KOPT-K1 (cell line): ENCODE data around the gene MIGA1.
"Not testable (repeated sequence)": the region's sequence is repeated elsewhere in the genome, so short reads cannot be mapped to it uniquely, and the experiment has no call there.

ENCODE experiments used
- H3K27ac ChIP-seq: fragments of 200-600 bp; sonication (generic); 2 replicates; pipeline ENCODE4 v1.5.1; 2016; ENCODE audit warnings: antibody characterized with exemption, mild to moderate bottlenecking, low read depth, low read length; ENCODE audit not compliant: poor library complexity, severe bottlenecking
- H3K36me3 ChIP-seq: fragments of 200-600 bp; sonication (generic); 2 replicates; pipeline ENCODE4 v1.5.1; 2017; ENCODE audit warnings: antibody characterized with exemption, mild to moderate bottlenecking, low read length, moderate library complexity; ENCODE audit not compliant: insufficient read depth
- H3K9me3 ChIP-seq: fragments of 200-600 bp; sonication (generic); 2 replicates; pipeline ENCODE4 v1.5.1; 2017; ENCODE audit warnings: antibody characterized with exemption, low read length, mild to moderate bottlenecking; ENCODE audit not compliant: insufficient read depth, poor library complexity, severe bottlenecking

The MIGA1 gene

DNA sequence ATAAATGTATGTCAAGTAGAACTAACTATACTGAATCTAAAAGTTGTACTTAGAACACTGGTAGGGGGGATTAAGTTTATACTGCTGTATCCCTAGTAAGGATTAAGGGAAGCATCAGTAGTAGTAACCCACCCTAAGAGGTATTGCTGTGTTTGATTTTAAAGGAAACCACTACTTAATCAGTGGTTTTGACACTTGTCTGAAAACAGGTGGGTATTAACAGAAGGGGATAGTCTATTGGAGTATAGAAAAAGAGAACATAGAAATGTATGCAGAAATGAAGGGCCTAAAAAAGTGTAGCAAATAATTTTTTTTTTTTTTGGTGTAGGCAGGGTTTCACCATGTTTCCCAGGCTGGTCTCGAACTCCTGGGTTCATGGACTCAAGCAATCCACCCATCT, 2.2 kb downstream of the MIGA1 start:
- Histone ChIP-seq H3K36me3 (peaks cover 32% of the 10 kb centered on the region), H3K27ac (no peak overlapping the region), H3K9me3 (peaks cover 6% of the 10 kb centered on the region)

DNA sequence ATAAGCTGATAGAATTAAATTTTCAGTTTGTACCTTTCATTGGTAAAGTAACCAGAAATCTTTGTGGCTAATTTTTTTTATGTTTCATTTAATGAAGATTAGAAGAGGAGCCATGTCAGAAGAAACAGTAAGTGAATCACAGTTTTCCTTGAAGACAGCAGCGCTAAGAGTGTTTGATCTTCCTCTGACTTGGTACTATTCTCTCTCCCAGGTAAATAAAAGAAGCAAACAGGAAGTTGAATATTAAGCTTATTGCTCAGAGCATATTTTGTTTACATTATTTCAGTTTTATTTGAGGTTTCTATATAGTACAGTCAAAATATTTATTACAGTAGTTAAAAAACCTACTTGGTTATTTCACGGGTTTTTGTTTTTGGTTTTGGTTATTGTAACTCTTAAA, 3.7 kb downstream of the MIGA1 start:
- Histone ChIP-seq H3K36me3 (peaks cover 46% of the 10 kb centered on the region), H3K9me3 (peaks cover 6% of the 10 kb centered on the region), H3K27ac (no peak overlapping the region)

DNA sequence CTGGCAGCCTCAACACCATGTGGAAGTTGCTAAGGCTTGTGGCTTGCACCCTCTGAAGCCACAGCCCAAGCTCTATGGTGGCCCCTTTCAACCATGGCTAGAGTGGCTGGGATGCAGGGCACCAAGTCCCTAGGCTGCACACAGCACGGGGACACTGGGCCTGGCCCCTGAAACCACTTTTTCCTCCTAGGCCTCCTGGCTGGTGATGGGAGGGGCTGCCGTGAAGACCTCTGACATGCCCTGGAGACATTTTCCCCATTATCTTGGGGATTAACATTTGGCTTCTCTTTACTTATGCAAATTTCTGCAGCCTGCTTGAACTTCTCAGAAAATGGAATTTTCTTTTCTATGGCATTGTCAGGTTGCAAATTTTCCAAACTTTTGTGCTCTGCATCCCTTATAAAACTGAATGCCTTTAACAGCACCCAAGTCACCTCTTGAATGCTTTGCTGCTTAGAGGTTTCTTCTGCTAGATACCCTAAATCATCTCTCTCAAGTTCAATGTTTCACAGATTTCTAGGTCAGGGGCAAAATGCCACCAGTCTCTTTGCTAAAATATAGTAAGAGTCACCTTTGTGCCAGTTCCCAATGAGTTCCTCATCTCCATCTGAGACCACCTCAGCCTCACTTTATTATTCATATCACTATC, 6.8 kb downstream of the MIGA1 start:
- H3K36me3 ChIP-seq, result peaks cover 71% of the 10 kb centered on the region
- not testable (repeated sequence) for H3K9me3 ChIP-seq, H3K27ac ChIP-seq

DNA sequence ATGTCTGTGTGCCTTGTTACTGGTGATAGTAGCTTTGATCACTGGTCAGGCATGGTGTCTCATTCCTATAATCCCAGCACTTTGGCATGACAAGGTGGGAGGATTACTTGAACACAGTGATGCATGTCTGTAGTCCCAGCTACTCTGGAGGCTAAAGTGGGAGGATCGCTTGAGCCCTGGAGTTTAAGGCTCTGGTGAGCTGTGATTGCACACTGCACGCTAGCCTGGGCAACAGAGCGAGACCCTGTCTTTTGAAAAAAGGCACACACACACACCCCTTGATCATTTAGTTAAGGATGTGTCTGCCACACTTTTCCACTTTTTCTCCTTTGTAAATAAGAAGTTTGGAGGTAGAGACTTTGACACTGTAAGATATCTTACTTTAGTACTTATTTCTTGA, 15.1 kb downstream of the MIGA1 start:
- Histone ChIP-seq H3K9me3 (no peaks in the 10 kb centered on the region), H3K27ac (no peak overlapping the region), H3K36me3 (peaks cover 29% of the 10 kb centered on the region)

DNA sequence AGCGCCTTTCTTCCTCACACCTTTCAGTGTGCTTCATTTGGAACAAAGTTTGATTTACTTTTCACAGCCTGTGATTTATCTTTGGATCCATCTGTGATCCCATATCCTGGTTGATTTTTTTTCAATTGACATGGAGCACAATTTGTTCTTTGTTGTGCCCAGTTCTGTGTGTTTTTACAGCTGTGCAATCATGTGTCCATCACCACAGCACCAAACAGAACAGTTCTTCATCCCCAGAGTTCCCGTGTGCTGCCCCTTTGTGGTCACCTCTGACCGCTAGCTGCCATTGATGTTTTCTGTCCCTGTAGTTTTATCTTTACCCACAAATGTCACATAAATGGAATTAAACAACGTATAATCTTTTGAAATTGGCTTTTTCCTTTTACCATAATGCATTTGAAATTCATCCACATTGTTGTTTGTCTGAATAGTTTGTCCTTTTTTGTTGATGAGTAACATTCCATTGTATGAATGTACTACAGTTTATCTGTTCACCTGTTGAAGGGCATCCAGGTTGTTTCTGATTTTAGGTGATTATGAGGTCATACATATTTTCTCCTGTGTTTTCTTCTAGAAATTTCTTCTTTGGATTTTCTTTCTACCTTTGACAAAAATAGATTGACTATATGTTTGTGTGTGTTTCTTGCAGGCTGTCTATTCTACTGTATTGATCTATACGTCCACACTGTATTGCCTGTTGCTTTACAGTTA, 17.4 kb downstream of the MIGA1 start:
- no peaks in the 10 kb centered on the region for H3K9me3 ChIP-seq
- peaks cover 31% of the 10 kb centered on the region for H3K36me3 ChIP-seq
- no peak overlapping the region for H3K27ac ChIP-seq

DNA sequence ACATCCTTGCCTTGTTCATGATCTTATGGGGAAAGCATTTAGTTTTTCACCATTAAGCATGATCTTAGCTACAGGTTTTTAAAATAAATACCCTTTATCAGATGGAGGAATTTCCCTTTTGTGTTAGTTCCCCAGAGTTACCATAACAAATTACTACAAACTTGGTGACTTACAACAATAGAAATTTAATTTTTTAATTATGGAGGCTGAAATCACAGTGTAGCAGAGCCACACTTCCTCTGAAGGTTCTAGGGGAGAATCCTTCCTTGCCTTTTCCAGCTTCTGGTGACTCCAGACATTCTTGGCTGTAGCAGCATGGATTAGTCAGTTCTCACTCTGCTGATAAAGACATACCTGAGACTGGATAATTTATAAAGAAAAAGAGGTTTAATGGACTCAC, 18.5 kb downstream of the MIGA1 start:
- H3K9me3 ChIP-seq, result no peaks in the 10 kb centered on the region
- H3K36me3 ChIP-seq, result peaks cover 41% of the 10 kb centered on the region
- H3K27ac ChIP-seq, result no peak overlapping the region

DNA sequence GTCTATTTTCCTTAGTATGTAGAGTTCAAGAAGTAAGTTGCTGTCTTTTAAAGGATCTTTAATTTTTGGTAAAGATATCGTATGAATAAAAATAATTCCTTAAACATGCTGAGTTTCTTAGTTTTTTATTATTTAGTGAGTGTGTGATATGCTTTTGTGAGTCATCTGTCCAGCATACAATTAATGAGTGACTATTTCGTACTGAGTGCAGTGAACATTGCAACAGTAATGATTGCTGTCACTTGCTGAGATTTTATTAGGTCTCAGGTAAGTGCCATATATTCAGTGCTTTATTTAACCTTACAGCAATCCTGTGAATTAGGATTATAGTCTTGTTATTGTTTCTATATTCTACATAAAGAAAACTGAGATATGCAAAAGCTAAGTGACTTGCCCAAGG, 22.6 kb downstream of the MIGA1 start:
- H3K36me3 ChIP-seq, result peaks cover 56% of the 10 kb centered on the region
- H3K9me3 ChIP-seq, result no peaks in the 10 kb centered on the region
- H3K27ac ChIP-seq, result no peak overlapping the region

DNA sequence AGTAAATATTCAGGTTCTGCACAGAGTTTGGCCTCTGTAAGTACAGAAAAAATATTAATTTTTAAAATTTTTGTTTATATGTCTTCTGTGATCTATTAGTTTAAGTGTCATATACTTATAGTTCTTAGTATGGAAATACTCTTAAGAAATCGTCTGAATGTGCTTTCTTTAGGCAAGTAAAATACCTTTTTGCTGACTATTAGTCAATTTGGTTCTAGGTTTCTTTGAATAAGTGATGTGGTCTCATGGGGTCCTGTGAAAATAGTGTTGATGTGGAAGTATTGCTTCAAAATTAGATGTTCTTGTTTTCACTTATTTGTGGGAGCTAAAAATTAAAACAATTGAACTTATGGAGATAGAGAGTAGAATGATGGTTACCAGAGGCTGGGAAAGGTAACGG, 23.9 kb downstream of the MIGA1 start:
- Histone ChIP-seq H3K27ac (no peak overlapping the region), H3K9me3 (no peaks in the 10 kb centered on the region), H3K36me3 (peaks cover 62% of the 10 kb centered on the region)

DNA sequence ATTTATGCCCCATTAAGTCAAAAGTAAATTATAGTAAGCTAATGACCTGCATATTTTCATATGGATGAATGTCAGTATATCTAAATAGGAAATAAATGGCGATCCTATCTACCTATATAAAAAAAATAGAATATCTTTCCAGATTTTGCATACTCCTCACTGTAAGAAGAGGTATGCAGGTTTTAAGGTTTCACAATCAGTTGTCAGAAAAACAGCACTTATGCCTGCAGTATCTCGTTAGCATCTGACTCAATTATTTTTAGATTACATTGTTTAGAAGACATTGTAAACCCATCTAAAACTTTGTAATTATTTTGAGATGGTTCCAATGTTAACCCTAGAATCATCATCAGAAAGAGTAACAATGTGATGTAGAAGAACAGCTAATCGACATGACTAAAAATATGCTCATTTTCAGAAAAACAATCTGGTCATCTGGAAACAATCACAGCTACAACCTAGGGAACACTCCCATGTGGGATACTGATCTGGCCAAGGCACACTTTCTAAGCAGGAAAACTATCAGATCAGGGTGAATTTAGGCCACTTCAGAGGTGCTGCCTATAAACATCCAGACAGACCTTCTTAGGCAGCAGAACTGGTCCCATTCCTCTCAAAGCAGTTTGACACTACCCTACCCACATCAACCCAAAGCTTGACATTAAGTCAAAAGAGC, 30.5 kb downstream of the MIGA1 start:
- peaks cover 57% of the 10 kb centered on the region for H3K36me3 ChIP-seq

DNA sequence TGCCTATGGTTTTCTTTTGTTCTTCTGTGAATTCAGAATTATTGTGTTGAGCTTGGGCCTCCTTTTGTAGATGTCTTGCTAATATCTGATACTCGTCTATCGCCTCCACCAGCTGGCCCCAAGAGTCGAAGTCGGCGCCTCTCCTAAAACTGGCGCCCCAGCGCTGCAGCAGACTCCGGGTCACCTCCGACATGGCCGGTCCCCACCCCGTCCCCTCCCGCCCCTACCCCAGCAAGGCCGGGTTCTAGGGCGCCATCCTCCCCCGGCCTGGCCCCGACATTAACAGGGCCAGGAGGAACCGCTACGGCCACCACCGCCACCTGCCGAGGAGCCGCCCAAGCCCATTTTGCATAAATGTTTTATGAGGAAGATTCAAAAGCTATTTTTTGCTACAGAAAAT, 32.1 kb downstream of the MIGA1 start:
- not testable (repeated sequence) for H3K27ac ChIP-seq, H3K9me3 ChIP-seq
- H3K36me3 ChIP-seq, result peaks cover 60% of the 10 kb centered on the region

More for the DNA sequence above, 30.5 kb downstream of the MIGA1 start:
- not testable (repeated sequence) for H3K27ac ChIP-seq, H3K9me3 ChIP-seq

DNA sequence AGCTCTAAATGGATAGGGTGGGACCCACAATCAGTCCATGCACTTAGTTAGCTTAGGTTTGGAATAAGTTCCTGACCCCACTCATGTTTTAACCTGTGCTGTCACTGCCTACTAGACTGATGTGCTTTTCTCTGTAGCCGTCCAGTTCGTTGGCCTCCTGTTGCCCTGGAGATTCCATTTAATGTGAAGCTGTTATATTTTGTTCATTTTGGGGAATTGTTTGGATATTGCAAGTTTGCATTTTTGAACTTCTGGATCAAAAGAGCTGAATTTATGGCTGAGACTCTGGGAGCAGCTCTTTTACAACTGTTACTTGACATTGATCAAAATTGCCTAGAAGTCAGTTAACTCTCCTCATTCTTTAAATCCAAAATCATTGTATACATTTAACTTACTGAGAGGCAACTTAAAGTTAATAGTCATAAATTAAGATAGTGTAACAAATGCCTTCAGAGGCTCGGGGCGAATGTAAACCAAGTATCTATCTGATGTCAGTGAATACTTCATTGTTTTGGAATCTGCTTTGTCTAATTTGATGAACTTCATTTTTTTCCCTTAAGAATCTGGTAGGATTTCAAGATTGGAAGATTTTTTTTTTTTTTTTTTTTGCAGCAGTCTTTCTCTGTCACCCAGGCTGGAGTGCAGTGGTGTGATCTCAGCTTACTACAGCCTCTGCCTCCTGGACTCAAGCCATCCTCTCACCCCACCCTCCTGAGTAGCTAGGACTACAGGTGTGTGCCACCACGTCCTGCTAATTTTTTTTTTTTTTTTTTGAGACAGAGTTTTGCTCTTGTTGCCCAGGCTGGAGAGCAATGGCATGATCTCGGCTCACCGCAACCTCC, 38.1 kb downstream of the MIGA1 start:
- Histone ChIP-seq H3K27ac (no peak overlapping the region), H3K36me3 (peaks cover 89% of the 10 kb centered on the region), H3K9me3 (no peaks in the 10 kb centered on the region)

DNA sequence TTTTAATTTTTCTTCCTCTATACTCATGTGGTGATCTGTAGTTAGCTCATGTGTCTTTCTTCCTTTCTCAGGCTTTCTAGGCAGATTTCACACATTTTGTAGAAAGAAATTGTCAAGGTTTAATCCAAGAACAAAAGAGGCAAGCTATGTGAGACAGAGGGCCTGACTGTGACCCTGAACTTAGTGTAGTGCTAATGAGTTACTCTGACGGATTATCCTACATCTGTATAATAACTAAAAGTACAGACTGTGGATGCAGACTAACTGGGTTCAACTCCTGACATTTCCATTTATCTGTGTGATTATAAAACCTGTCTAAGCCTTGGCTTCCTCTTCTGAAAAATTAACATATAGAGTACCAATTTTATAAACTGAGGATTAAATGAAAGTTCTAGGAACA, 40.7 kb downstream of the MIGA1 start:
- H3K9me3 ChIP-seq, result no peaks in the 10 kb centered on the region
- H3K36me3 ChIP-seq, result peaks cover 91% of the 10 kb centered on the region
- H3K27ac ChIP-seq, result no peak overlapping the region

DNA sequence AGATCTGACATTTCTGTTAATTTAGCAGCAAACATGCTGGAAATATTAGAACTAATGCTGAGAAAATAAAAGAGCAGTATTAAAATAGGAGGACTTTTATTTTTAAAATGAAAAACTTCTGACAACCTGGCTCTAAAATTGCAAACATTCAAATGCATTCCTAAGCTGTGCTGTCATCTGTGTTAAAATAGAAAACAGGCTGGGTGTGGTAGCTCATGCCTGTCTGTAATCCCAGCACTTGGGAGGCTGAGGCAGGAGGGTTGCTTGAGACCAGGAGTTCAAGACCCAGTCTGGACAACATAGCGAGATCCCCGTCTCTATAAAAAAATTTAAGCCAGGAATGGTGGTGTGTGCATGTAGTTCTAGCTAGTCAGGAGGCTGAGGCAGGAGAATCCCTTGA, 44.6 kb downstream of the MIGA1 start:
- H3K36me3 ChIP-seq, result peaks cover 72% of the 10 kb centered on the region
- H3K9me3 ChIP-seq, result no peaks in the 10 kb centered on the region
- H3K27ac ChIP-seq, result no peak overlapping the region

DNA sequence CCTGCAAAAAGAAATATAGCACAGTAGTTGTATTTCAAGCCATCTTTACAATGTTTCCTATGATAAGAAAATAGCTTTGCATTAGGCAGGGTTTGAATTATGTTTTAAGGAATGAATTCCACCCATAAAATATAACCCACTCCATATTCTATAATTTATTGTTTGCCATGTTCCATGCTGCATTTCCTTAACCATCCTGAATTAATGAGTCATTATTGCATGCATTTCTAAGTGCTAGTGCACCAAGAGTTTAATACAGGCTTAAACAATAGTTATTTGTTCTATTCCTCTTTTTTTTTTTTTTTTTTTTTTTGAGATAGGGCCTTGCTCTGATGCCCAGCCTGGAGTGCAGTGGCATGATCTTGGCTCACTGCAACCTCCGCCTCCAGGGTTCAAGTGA, 45.2 kb downstream of the MIGA1 start:
- H3K36me3 ChIP-seq, result peaks cover 72% of the 10 kb centered on the region
- H3K9me3 ChIP-seq, result no peaks in the 10 kb centered on the region
- H3K27ac ChIP-seq, result no peak overlapping the region

DNA sequence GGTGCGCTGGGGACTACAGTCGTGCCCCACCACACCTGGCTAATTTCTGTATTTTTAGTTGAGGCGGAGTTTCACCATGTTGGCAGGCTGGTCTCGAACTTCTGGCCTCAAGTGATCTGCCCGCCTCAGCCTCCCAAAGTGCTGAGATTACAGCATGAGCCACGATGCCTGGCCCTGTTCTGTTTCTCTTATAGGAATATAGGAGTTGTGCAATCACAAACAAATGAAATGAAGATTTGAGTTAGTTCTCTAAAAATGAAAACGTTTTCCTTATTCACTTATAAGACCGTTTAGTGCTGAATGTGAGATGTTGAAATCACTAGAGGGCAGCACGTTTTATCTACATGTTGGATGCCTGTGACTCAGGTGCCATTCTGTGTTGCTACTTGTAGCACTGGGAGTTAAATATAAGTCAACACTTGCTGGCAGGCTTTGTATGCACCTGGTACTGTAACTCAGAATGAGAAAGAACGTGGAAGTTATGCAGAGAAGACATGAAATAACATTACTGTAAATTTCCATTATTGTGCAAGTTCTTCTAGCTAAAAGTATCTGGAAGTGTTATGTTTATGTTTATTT, 45.8 kb downstream of the MIGA1 start:
- Histone ChIP-seq H3K27ac (no peak overlapping the region), H3K9me3 (no peaks in the 10 kb centered on the region), H3K36me3 (peaks cover 69% of the 10 kb centered on the region)
